Frontal cortex (tissue), 4 donors: ENCODE results near the gene PCDH19. TPM values are rescaled to one million over a fixed set of nuclear protein-coding genes. Genes with fewer than 3 reads are reported as not detected.
"Not testable (repeated sequence)": the region's sequence is repeated elsewhere in the genome, so short reads cannot be mapped to it uniquely, and the experiment has no call there.

Experiments used
- DNase-seq, 2 donors: peaks; one replicate each; pipeline ENCODE4 v3.0.0; 2012; ENCODE audit warnings: low spot score in 2 of 2
- FAIRE-seq: peaks from 2 replicates; lab custom pipeline; 2012; peaks lifted over from hg19 to GRCh38; lab: Jason Lieb, UNC
- total RNA-seq: library from RNA; depleted of rRNA; stranded (reverse); fragments of >200 nt; gene quantifications from one replicate; pipeline ENCODE4 v1.2.3, GENCODE V29; 2014
- donor health status: control.
- donor health status: control.
- donor health status: control.

The PCDH19 gene, protein sequence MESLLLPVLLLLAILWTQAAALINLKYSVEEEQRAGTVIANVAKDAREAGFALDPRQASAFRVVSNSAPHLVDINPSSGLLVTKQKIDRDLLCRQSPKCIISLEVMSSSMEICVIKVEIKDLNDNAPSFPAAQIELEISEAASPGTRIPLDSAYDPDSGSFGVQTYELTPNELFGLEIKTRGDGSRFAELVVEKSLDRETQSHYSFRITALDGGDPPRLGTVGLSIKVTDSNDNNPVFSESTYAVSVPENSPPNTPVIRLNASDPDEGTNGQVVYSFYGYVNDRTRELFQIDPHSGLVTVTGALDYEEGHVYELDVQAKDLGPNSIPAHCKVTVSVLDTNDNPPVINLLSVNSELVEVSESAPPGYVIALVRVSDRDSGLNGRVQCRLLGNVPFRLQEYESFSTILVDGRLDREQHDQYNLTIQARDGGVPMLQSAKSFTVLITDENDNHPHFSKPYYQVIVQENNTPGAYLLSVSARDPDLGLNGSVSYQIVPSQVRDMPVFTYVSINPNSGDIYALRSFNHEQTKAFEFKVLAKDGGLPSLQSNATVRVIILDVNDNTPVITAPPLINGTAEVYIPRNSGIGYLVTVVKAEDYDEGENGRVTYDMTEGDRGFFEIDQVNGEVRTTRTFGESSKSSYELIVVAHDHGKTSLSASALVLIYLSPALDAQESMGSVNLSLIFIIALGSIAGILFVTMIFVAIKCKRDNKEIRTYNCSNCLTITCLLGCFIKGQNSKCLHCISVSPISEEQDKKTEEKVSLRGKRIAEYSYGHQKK (N-terminal part only)
- 22.8 TPM for total RNA-seq

DNA sequence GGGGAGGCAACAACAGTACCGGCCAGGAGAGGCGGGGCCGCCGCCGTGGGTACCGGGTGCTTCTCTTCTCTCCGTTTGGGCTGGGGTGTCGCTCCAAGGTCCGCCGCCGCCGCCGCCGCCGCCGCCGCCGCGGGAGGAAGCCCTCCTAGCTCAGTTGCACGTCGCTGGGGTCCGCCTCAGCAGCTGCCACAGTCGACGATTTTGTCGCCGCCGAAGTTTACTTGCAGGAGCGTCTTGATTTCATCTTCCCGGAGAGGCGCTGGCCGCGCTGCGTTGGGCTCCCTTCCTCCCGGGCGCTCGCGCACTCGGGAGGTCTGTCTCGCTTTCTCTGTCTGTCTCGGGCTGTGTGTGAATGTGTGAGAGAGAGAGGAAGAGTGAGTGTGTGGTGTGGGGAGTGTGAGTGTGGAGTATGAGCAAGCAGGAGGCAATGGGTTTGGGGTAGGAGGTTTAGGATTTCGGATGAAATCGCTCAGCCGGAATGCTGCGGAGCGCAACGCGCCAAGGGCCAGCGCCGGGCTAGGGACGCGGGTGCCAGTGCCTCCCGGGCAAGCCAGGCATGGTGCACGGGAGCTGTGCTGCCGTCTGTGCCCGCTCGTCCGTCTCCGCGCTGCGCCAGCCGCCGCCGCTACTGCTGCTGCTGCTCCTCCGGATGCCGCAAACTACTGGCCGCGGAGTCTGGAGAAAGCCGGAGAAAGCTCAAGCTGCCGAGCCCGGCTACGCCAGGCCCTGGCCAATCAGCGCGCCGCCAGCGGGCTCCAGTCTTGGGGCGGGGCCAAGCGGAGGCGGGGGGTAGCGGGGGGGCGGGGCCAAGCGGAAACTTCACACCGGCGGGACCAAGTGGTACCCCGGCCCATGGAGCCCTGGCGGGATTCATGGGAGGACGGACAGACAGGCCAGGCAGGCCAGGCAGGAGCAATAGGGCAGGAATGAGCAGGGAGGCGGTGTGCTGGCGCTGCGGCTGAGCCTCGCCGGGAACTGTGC lies at the start of gene PCDH19:
TSS of gene PCDH19 (minus strand) at position 664 of the 981 bp plus-strand sequence. CDS start 1,676 bp downstream, outside the sequence.
- FAIRE-seq (no peak), DNase-seq (peak; percentile 69 to 78)

DNA sequence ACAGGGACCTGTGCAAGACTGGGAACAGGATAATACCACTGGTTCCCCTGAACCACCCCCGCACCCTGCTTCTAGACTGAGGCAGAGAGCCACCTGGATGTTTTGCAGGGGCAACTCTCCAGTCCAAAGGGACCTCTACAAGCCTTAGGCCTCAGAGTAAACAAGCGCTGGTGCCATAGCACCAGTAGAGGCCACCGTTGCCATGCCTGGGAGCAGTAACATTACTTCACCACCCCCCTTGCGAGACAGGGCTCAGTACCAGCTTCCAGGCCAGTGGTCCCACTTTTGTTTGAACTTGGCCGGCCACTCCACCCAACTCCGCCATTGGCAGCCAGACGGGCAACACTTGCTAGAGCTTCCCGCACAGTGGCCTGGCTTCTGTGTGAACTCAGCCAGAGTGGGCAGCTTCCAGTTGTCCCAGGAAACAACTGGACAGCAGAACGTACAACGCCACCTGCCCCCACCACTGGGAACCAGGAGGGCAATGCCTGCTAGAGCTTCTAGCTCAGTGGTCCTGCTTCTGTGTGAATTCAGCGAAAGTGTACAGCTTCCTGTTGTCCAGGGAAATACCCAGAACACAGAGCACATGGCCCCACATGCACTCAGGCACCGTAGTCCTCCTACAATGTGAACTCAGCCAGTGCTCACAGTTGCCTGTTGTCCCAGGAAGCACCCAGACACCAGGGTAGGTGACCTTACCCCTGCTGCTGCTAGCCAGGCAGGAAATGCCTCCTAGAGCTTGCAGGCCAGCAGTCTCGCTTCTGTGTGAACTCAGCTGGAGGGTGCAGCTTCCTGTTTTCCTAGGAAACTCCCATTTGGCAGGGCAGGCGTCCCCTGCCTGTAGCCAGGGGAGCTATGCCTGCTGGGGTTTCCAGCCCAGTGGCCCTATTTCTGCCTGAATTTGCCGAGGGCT lies 39.9 kb upstream of the PCDH19 start:
- DNase-seq (no peak), FAIRE-seq (no peak)

DNA sequence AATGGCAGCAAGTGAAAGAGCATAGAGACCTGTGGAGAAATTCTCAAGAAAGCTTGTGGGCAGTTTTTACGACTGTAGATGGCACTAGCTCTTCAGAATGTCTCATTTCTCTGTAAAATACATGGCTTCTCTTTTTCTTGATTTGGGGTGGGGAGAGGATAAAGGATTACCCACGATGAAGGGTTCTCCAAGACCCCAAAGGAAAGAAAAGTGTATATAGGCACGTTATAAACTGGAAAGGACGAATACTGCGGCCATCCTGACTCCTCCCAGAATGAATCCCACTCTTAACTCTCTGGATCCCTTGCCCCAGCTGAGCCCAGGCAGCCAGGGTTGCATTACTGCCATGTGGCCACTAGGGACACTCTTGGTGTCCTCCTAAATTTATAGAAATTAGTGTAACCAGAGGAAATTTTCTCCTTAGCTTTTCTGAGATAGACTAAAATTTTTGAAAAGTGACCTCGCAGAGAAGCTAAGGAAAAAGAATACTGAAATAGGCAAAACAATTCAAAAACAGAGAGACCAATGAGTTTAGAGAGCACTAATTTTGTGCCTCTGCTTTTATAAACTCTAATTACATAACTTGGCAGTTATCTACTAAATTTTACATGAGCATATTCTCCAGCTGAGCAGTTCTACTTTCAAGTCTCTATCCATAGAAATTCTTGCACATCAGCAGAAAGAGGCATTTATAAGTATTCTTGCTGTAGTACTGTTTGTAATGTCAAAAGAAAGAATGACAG lies 37.8 kb upstream of the PCDH19 start:
- DNase-seq (peak; percentile 5 to 20), FAIRE-seq (no peak)

DNA sequence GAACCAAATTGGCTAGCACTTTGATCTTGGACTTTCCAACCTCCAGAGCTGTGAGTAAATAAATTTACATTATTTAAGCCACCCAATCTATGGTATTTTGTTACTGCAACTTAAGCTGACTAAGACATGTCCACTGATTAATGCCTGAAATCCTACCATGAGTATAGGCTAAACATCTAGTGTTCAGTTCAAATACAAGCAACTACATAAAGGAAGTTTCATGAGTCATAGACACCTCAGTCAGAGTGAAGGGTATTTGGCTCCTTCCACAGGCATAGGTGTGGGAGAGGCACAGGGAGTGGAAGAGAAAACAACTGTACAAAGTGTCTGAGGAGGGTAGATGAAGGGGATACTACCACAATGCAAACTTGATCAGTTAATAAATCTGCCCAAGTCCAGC lies 35.5 kb upstream of the PCDH19 start:
- FAIRE-seq (no peak), DNase-seq (no peak)

DNA sequence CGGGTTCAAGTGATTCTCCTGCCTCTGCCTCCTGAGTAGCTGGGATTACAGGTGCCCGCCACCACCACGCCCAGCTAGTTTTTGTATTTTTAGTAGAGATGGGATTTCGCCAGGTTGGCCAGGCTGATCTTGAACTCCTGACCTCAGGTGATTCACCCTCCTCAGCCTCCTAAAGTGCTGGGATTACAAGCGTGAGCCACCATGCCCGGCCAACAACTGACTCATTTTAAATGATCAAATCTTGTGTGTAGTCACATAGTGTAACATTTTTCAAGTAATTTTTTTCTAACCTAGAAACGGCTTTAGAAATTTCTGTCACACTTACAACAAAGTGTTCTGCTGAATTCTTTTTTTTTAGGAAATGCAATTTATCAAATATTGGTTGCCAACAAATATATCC lies 31.2 kb upstream of the PCDH19 start:
- DNase-seq, FAIRE-seq: not testable (repeated sequence)

DNA sequence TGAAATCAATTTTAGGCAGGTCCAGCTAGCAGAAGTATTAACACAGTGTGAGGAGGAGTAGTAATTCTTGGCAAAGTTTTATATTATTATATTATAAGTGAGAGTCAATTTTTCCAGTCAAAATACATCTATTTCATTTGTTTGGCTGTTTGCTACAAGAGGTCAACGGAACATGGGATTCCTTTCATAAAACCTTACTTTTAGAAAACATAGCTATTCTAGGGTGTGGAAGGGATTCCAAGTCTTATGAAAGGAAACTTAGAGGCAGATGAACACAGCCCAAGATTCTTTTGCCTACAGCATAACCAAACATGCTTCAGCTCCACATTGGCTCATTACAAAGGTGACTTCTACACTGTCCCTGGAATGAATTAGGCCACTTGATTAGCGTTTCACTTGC lies 29.9 kb upstream of the PCDH19 start:
- no peak for FAIRE-seq

DNA sequence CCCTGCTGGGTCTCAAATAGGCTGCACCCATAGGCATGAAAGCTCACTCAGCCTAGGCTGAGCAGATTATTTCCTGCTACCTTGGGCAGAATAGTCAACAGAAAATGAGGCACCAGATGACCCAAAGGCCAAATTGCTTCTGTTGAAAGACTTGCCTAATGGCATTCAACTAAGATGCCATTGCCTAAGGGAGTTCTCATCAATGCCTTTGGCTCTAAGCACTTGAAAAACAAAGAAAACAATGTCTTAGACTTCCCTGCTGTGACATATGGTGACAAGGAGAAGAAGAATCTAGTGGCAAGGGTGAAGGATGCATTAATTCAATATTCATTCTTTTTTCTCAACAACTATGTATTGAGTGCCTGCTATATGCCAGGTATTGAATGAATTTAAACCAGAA lies 25.7 kb upstream of the PCDH19 start:
- DNase-seq (no peak), FAIRE-seq (no peak)

More for the DNA sequence above, 29.9 kb upstream of the PCDH19 start:
- no peak for DNase-seq

DNA sequence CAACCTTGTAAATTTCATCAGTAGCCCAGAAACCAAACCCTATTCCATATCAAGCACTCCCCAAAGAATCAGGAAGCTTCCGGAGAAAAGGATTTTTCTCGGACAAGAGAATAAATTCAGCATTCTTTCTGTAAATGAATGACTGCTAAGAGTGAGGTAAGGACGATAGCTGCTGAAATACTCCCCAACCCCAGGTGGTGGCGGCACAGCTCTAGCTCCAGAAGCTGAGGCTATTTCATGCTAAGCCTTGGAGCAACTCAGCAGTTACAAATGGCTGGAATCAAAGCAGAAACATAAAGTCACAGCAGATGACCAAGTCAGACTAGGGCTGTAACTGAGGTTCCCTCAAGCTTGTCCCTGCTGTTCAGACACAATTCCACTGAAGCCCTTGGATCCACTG lies 13.9 kb upstream of the PCDH19 start:
- FAIRE-seq (no peak), DNase-seq (no peak)

DNA sequence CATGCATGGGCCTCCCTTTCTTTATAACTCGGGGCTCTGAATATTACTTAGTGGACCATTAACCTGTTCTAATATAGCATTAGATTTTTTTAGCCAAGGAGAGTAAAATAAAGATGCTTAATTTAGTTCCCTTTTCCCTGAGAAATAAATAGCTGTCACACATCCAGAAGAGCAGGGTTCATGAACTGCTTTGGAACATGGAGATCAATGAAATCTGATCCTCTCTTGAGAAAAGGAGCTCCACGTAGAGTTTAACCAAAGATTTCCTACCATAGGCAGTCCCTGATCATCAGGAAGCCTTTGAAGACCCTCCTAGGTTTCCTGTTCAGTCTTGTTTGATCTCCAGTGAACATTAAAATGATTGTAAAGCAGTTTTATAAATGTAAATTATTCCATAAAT lies 8.5 kb upstream of the PCDH19 start:
- no peak for FAIRE-seq
- DNase-seq = no peak

DNA sequence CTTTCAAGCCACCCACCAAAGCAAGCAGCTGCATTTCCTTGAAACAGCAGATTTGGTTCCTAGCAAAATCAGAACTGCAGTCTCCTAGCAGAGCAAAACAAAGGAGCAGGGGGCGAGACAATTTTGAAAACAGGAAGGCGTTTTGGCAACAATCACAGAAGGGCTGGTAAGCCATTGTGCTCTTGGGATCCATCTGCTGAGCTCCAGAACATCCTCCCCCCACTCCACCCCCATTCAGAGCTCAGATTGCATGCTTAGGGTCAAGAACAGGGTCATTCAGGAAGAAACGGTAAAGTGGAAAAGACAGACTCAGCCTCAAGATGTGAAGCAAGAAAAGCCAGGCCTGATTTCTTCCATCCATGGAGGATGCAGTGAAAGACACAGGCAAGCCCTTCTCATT lies 7.6 kb upstream of the PCDH19 start:
- FAIRE-seq (no peak), DNase-seq (no peak)

DNA sequence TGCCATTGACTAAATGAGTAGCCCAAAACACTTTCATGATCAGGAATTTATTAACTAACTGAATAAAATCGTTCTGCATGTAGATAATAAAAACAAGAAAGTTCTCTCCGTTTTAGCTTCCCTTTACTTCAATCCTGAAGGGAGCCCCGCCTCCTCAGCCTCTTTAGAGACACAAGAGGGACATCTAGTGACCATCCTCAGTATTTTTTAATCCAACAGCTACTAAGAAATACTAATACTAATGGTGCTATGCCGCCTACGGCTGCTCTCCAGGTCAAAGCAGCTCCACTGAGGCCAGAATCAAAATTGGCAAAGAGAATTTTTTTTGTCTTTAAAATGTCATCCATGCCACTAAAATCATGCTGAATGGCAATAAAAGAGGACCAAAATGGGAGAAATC lies 3.2 kb upstream of the PCDH19 start:
- no peak for FAIRE-seq

DNA sequence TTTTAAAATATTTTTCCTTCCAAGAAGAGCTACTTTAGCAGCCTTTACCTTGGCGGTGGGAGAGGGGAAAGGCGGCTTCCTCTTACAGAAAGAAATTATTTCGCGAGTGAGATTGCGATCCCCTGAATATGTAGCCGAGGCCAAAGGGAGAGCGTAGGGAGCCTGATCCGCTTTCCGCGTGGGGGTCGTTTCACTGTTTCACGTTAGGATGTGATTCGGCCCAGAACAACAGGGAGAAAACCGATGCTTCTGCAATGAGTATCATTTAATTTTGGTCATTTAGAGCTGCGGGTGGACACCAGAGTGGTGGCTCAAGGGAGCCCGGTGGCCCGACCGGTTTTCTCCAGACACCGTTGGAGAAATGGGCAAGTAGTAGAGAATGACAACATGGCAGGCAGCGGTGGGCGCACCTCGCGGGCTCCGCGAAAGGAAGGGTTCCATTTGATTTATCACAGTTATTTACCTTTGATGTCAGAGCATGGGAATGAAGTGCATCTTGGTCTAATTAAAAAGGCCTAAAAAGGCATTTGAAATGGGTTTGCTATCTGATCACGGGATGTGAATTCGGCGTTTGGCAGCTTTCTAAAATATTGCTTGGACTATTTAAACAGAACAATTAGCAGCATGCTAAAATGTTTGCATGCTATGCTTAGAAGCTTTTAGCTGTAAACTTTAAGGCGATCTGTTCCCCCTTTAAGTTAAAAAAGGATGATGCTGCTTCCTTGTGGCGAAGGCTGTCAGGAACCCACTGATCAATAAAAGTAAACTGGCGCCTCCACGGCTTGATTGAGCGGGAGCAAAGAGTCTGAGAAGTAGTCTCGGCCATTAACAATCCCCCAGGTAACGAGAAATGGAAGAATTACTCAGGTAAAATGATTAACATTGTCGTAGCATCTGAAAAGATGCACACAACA lies 2.0 kb upstream of the PCDH19 start:
- DNase-seq = peak in 1 of 2 donors; percentile 12
- FAIRE-seq = no peak

More for the DNA sequence above, 3.2 kb upstream of the PCDH19 start:
- peak in 1 of 2 donors; percentile 37 for DNase-seq

DNA sequence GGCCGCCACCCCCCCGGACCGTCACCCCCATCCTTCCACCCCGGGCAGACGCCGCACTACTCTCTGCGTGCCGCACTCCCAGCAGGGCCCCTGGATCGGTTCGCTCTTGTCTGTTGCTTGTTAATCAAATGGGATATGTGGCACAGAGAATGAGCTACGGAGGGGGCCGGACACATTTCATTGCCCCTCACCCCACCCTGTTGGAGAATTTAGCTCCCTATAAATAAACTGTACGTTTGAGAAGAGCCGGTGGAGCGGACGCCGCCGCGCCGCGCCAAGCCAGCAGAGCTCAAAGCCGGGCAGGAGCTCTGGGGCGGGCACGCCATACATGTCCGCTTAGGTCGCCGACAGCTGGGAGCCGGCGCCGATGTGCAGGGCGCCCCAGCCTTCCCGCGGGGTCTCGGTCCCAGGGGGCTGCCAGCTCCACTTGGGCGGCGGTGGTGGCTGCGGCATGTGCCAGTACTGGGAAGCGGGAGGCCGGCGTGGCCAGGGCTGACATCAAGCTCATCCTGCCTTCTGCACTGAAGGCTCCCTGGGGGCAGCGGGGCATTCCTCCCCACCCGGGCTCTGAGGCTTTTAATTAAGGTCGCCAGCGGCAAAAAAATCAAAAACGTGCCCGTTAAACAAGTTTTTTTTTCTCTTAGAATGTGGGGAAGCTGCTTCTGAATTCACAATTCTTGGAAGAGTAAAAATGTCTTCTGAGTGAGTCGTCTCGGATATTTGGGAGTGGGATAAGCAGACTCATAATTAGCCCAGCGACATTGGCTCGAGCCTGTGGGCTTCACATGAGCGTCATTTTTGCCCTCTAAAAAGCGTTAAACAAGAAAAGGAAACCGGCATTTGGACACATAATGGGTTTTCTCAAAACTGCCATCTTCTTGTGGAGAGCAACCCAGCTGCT lies 1.1 kb upstream of the PCDH19 start:
- FAIRE-seq = no peak
- DNase-seq = peak in 1 of 2 donors; percentile 32

DNA sequence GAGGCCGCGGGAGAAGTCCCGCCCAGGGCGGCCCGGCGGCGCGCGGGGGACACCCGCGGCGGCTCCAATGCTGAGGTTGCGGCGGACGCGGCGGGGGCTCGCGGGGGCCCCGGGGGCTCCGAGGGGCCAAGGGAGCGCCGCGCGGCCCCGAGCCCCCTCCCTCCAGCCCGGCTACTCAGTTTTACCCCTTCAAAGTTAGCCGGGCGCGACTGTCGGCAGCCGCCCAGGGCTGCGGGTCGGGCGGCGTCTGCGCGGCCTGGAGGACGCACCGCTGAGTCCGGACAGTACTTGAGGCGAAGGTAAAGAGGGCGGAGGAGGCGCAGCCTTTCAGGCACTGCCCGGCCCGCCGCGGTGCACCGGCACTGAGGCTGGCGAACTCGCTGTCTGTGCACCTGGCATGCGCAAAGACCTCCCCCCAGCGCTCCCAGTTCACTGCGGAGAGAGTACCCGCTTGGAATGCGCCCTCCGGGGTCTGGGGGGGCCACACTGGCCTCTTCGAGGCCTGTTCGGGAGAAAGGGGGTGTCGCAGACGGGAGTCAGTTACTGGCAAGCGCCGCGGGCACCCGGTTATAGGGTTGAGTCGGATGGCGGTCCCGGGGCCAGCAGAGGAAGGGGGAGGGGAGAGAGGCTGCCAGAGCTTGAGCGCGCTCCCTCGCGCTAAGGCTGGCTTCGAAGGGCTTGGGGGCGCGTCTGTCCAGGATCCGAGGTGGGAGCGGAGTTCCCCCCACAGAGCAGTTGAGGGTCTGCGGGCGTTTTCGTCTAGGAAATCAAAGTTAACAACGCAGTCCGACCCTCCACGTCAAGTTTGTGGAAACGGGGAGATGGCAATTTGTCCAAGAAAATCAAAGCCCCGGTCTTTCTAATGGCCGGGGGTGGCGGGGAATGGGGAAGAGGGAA lies 1.1 kb downstream of the PCDH19 start:
- peak in 1 of 2 donors; percentile 31 for DNase-seq
- no peak for FAIRE-seq
